Measurements from ENCODE around the gene IQCK.

IQCK gene

DNA sequence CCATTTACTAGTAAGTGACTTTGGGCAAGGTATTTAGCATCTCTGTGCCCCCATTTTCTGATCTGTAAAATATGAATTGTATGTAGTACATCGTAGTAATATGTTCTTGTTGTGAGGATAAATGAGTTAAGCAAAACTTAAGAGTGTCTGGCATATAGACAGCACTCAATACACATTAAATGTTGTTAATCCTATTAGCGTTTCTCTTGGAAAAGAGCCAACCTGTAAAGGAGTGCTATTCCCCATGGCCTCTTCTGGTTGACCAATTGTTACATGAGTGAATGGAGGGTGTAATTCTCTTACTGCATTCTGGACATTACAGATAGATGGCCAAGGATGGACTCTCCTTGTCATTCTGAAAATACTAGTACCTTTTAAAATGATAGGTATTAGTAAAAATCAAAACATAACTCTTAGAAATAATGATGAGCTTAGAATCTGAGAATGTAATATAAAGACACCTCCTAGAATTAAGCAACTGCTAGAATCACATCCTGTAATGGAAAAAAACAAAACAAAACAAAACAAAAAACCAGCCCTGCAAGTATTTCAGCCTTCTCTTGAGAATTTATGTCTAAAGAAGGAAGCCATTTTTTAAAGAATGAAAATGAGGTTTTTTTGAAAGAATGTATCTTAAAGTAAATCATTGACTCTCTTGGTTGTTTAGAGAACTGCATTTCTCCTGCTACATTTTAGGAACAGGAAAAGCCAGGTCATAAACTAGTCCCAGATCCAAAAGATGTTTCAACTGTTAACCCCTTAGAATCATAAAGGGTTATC lies 30.5 kb downstream of the IQCK start:
- Histone ChIP-seq H3K9me3 (ENCODE audit: control insufficient read depth, insufficient read depth, low read length) (no peaks in the 10 kb centered on the region), H3K27me3 (ENCODE audit: control insufficient read depth, insufficient read depth, low read length) (no peaks in the 10 kb centered on the region), H3K4me3 (ENCODE audit: low read depth, low read length) (no peak overlapping the region), H3K27ac (ENCODE audit: low read depth, low read length) (no peak overlapping the region), H3K4me1 (ENCODE audit: control insufficient read depth, insufficient read depth, low read length) (no peaks in the 10 kb centered on the region), H3K36me3 (ENCODE audit: control insufficient read depth, insufficient read depth, low read length) (no peaks in the 10 kb centered on the region), H3K9ac (ENCODE audit: low read depth, low read length) (no peak overlapping the region)

DNA sequence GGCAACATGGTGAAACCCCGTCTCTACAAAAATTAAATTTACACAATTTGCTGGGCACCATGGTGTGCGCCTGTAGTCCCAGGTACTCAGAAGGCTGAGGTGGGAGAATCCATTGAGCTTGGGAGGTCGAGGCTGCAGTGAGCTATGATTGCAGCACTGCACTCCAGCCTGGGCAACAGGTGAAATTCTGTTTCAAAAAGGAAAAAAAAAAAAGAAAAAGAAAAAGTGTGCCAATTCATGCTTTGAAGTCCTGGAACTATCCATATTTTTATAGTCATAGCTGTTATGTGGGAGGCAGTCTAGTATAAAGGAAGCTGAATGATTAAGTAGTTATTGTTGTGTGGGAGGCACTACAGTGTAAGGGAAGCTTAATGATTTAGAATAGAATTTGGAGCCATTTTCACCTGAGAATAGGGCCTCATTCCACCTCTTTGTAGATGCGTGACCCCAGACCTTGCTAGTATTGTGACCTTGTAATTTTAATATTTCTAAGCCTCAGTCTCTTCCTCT lies 31.6 kb downstream of the IQCK start:
- H3K36me3 ChIP-seq (ENCODE audit: control insufficient read depth, insufficient read depth, low read length), result no peaks in the 10 kb centered on the region
- H3K4me1 ChIP-seq (ENCODE audit: control insufficient read depth, insufficient read depth, low read length), result no peaks in the 10 kb centered on the region

DNA sequence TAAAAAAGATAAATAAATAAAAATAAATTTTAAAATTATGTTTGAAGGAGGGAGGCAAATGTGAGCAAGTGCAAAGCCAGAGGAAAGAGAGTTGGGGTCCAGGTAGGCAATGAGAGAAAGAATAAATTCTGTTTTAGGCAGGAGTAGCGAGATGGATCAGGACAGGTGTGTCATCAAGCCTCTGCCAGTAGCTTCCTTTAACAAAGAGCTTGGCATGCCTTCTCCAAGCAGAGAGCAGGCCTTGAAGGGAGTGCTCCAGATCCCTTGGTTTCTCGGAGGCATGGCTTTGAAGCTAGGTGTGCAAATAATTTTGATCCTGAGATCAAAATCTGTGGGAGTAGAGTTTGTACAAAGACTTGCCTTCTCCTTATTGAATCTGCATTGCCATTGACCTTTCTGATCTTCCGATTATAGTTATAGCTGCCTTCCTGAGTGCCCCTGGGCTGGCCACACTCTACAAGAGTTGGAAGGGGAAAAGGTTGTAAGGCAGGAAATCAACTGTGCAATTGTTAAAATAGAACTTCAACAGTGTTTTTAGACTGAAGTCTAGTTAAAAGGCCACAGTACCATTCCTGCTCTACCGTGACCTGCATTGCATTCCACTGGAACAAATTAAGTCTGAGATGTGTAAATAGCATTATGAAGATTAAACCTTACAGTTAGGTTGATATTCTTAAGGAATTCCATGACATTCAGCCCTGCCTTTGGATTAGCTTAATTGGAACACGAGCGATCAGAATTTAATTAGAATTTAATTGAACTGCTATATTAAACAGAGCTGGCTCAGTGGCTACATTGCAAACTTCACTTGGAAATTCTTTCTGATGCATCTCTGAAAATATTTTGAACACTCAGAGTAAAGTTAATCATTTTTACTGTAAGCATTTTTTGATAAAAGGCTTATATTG lies 33.7 kb downstream of the IQCK start:
- no peaks in the 10 kb centered on the region for H3K36me3 ChIP-seq (ENCODE audit: control insufficient read depth, insufficient read depth, low read length)
- H3K4me3 ChIP-seq (ENCODE audit: low read depth, low read length), result no peak overlapping the region
- H3K9me3 ChIP-seq (ENCODE audit: control insufficient read depth, insufficient read depth, low read length), result no peaks in the 10 kb centered on the region
- H3K9ac ChIP-seq (ENCODE audit: low read depth, low read length), result no peak overlapping the region
- no peaks in the 10 kb centered on the region for H3K4me1 ChIP-seq (ENCODE audit: control insufficient read depth, insufficient read depth, low read length)
- no peaks in the 10 kb centered on the region for H3K27me3 ChIP-seq (ENCODE audit: control insufficient read depth, insufficient read depth, low read length)
- H3K27ac ChIP-seq (ENCODE audit: low read depth, low read length), result no peak overlapping the region

More for the DNA sequence above, 31.6 kb downstream of the IQCK start:
- H3K9me3 ChIP-seq (ENCODE audit: control insufficient read depth, insufficient read depth, low read length), result no peaks in the 10 kb centered on the region
- H3K4me3 ChIP-seq (ENCODE audit: low read depth, low read length), result no peak overlapping the region
- no peaks in the 10 kb centered on the region for H3K27me3 ChIP-seq (ENCODE audit: control insufficient read depth, insufficient read depth, low read length)
- no peak overlapping the region for H3K27ac ChIP-seq (ENCODE audit: low read depth, low read length)
- no peak overlapping the region for H3K9ac ChIP-seq (ENCODE audit: low read depth, low read length)

DNA sequence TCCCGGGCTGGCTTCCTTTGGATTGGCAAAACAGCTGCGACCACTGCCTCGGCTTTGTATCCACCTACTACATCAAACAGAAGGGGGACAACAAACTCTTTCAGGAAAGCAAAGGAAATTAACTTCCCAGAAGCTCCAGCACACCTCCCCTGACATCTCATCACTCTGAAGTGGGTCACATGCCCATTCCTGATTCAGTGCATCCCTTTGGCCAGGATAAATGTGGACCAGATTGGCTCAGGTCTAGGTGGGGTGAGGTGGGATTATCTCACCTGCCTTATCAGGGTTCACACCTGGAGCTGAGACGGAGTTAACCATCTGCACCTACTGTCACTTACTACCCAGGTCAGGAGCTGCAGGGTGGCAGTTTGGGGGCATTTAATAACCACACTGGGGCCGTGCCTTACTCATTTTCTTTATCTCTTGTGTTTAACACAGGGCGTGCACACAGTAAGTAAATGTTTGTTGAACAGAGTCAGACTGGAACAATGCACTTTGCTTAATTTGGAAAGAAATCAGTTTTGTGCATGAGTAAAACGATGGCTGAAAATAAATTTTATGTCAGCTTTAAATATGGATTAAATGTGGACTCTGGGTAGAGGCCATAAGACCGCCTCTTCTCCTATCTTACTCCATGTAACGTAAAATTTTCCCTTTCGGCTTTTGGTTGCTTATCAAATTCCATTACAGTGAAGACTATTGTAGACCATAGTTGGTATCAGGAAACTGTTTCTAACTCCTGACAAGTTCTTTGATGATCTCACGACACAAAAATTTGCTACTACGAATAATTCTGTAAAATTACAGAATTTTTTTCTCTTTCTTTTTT lies 36.0 kb downstream of the IQCK start:
- Histone ChIP-seq H3K27ac (ENCODE audit: low read depth, low read length) (no peak overlapping the region), H3K4me3 (ENCODE audit: low read depth, low read length) (no peak overlapping the region), H3K9ac (ENCODE audit: low read depth, low read length) (no peak overlapping the region), H3K9me3 (ENCODE audit: control insufficient read depth, insufficient read depth, low read length) (no peaks in the 10 kb centered on the region), H3K36me3 (ENCODE audit: control insufficient read depth, insufficient read depth, low read length) (no peaks in the 10 kb centered on the region), H3K4me1 (ENCODE audit: control insufficient read depth, insufficient read depth, low read length) (no peaks in the 10 kb centered on the region), H3K27me3 (ENCODE audit: control insufficient read depth, insufficient read depth, low read length) (no peaks in the 10 kb centered on the region)

DNA sequence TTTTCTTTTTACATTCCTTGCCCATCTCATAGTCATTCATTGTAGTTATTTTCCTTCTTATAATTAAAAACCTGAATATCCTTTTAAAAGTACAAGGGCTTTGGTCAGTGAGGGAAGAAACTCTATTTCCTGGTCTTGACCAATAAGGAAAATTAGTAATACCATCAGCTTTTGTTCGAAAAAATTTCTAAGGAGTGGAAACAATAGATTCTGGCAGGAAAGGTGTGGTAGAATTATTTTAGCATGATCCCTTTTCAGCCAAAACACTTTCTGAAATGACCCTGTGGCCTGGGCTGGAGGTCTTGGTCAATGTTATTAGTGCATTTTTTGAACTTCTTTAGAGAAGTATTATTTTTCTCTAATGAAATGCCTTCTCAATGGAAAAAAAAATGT lies 36.6 kb downstream of the IQCK start:
- H3K9me3 ChIP-seq (ENCODE audit: control insufficient read depth, insufficient read depth, low read length), result no peaks in the 10 kb centered on the region
- H3K27me3 ChIP-seq (ENCODE audit: control insufficient read depth, insufficient read depth, low read length), result no peaks in the 10 kb centered on the region
- no peak overlapping the region for H3K9ac ChIP-seq (ENCODE audit: low read depth, low read length)
- no peaks in the 10 kb centered on the region for H3K4me1 ChIP-seq (ENCODE audit: control insufficient read depth, insufficient read depth, low read length)
- no peaks in the 10 kb centered on the region for H3K36me3 ChIP-seq (ENCODE audit: control insufficient read depth, insufficient read depth, low read length)
- no peak overlapping the region for H3K4me3 ChIP-seq (ENCODE audit: low read depth, low read length)
- no peak overlapping the region for H3K27ac ChIP-seq (ENCODE audit: low read depth, low read length)

DNA sequence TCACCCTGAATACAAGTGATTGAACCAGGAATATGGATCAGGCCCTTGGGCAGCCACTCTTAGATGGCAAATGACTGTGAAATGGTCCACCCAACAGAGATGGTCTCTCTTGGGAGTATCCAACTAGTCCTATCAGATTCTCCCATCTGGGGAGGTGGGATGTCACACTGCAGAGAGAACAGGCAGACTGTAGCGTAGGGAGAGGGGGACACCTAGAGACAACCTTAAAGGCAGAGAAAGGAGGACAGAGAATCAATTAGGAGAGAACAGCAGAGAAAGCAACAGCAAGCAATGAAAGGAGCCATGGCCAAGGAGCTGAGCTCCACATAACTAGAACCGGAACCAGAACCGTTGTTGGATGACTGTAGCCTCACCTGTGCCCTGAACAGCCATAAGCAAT lies 37.2 kb downstream of the IQCK start:
- Histone ChIP-seq H3K36me3 (ENCODE audit: control insufficient read depth, insufficient read depth, low read length) (no peaks in the 10 kb centered on the region), H3K9ac (ENCODE audit: low read depth, low read length) (no peak overlapping the region), H3K27me3 (ENCODE audit: control insufficient read depth, insufficient read depth, low read length) (no peaks in the 10 kb centered on the region), H3K4me1 (ENCODE audit: control insufficient read depth, insufficient read depth, low read length) (no peaks in the 10 kb centered on the region), H3K27ac (ENCODE audit: low read depth, low read length) (no peak overlapping the region), H3K9me3 (ENCODE audit: control insufficient read depth, insufficient read depth, low read length) (no peaks in the 10 kb centered on the region), H3K4me3 (ENCODE audit: low read depth, low read length) (no peak overlapping the region)

DNA sequence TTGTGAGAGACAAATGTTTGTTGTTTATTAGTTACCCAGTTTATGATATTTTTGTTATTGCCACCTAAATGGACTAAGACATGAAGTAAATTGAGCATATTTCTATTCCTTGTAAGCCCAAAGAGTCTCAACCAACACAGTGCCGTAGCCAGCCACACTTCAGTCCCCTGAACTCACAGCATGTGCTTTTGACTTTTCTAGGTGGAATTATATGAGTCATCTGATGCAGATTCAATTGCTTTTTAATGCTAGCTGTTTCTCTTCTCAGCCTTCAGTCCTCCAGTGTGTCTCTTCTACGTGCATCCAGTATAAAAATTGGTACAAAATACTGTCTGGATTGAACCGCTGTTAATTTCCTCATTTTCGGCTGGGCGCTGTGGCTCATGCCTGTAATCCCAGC lies 39.0 kb downstream of the IQCK start:
- Histone ChIP-seq H3K27me3 (ENCODE audit: control insufficient read depth, insufficient read depth, low read length) (no peaks in the 10 kb centered on the region), H3K9ac (ENCODE audit: low read depth, low read length) (no peak overlapping the region), H3K4me1 (ENCODE audit: control insufficient read depth, insufficient read depth, low read length) (no peaks in the 10 kb centered on the region), H3K4me3 (ENCODE audit: low read depth, low read length) (no peak overlapping the region), H3K36me3 (ENCODE audit: control insufficient read depth, insufficient read depth, low read length) (no peaks in the 10 kb centered on the region), H3K27ac (ENCODE audit: low read depth, low read length) (no peak overlapping the region), H3K9me3 (ENCODE audit: control insufficient read depth, insufficient read depth, low read length) (no peaks in the 10 kb centered on the region)

DNA sequence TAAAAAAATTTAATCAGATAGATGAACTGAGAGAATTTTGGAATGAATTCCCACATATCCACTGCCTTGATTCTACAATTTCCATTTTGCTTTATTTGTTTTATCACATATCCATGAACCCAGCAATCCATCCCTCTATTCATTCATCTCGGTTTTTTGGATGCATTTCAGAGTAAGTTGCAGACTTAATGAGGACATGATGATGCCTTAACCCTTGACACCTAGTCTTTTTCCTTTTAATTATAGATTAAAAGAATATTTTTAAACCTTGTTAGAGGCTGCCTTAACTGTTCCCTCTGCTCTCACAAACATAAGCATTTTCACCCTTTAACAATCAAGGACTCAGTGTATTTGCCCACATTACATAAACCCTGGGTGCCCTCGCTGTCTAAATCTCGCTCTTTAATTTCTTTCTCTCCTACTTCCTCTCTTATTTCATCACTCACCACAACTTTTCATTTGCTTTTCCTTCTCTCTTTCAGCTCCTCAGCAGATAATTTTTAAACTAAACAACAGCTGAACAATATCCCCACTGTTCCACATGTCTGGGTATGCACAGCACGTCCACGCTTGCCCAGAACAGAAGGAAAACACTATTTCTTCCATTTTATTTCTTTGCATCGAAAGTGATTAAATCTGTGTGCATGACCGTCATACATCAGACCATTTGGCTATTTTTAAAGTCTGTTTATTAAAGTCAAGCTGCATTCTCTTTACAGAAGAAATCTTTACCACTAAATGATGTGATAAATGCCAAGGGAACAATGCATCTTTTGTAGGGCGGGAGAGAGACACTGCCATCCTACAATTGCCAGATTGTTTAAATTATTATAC lies 39.9 kb downstream of the IQCK start:
- no peaks in the 10 kb centered on the region for H3K27me3 ChIP-seq (ENCODE audit: control insufficient read depth, insufficient read depth, low read length)
- H3K9me3 ChIP-seq (ENCODE audit: control insufficient read depth, insufficient read depth, low read length), result no peaks in the 10 kb centered on the region
- H3K4me1 ChIP-seq (ENCODE audit: control insufficient read depth, insufficient read depth, low read length), result no peaks in the 10 kb centered on the region
- no peaks in the 10 kb centered on the region for H3K36me3 ChIP-seq (ENCODE audit: control insufficient read depth, insufficient read depth, low read length)
- H3K4me3 ChIP-seq (ENCODE audit: low read depth, low read length), result no peak overlapping the region
- H3K27ac ChIP-seq (ENCODE audit: low read depth, low read length), result no peak overlapping the region
- H3K9ac ChIP-seq (ENCODE audit: low read depth, low read length), result no peak overlapping the region

DNA sequence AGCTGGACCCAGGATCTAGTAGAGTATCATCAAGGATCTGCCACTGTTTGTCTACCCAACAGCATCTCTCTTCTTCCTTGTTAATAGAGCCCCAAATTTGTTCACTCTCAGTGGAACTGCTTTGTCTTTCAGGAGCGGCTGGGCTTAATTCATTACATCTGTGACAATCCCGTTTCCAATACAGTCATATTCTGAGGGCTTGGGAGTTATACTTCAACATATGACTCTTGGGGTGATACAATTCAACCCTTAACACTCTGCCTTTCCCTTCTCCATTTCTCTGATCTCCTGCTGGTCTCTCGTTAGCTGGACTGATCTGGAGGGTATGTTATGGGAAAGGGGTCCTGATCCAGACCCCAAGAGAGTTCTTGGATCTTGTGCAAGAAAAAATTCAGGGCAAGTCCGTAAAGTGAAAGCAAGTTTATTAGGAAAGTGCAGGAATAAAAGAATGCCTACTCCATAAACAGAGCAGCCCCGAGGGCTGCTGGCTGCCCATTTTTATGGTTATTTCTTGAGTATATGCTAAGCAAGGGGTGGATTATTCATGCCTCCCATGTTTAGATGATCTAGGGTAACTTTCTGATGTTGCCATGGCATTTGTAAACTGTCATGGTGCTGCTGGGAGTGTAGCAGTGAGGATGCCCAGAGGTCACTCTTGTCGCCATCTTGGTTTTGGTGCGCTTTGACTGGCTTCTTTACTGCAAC lies 42.4 kb downstream of the IQCK start:
- no peak overlapping the region for H3K4me3 ChIP-seq (ENCODE audit: low read depth, low read length)
- H3K27me3 ChIP-seq (ENCODE audit: control insufficient read depth, insufficient read depth, low read length), result no peaks in the 10 kb centered on the region
- no peaks in the 10 kb centered on the region for H3K9me3 ChIP-seq (ENCODE audit: control insufficient read depth, insufficient read depth, low read length)
- no peak overlapping the region for H3K27ac ChIP-seq (ENCODE audit: low read depth, low read length)
- H3K4me1 ChIP-seq (ENCODE audit: control insufficient read depth, insufficient read depth, low read length), result no peaks in the 10 kb centered on the region
- no peak overlapping the region for H3K9ac ChIP-seq (ENCODE audit: low read depth, low read length)
- H3K36me3 ChIP-seq (ENCODE audit: control insufficient read depth, insufficient read depth, low read length), result no peaks in the 10 kb centered on the region

All from HUES48 (cell line).